Iris pigment epithelial cell (primary cell): ENCODE results near the gene TET1.
A peak's percentile ranks its signal among the peaks of the same experiment; 100 is the strongest.
"Not testable (repeated sequence)": the region's sequence is repeated elsewhere in the genome, so short reads cannot be mapped to it uniquely, and the experiment has no call there.

Source experiments
- DNase-seq: peaks from one replicate; pipeline ENCODE4 v3.0.0-alpha.2; 2011; ENCODE audit warnings: low read depth

Gene TET1

GRCh38 chr10:68611227-68611626, 51.1 kb downstream of the TET1 start:
- no peak for DNase-seq

- not testable (repeated sequence) for DNase-seq
These were observed 53.8 kb downstream of the TET1 start for GRCh38 chr10:68613974-68614373.

GRCh38 chr10:68617691-68618090, 57.6 kb downstream of the TET1 start:
- not testable (repeated sequence) for DNase-seq

GRCh38 chr10:68618234-68618633, 58.1 kb downstream of the TET1 start:
- no peak for DNase-seq

- no peak for DNase-seq
These were observed 59.5 kb downstream of the TET1 start for GRCh38 chr10:68619595-68619994.

GRCh38 chr10:68625316-68625921, 65.3 kb downstream of the TET1 start:
- peak; percentile 34 for DNase-seq

GRCh38 chr10:68628576-68629127, 68.5 kb downstream of the TET1 start:
- peak; percentile 32 for DNase-seq

GRCh38 chr10:68632271-68632560, 72.1 kb downstream of the TET1 start:
- DNase-seq = not testable (repeated sequence)

GRCh38 chr10:68633281-68633680, 73.1 kb downstream of the TET1 start:
- DNase-seq = no peak

- DNase-seq = no peak
These were observed 73.8 kb downstream of the TET1 start for GRCh38 chr10:68633816-68634466.

GRCh38 chr10:68636335-68636734, 76.2 kb downstream of the TET1 start:
- DNase-seq = no peak

GRCh38 chr10:68643550-68643949, 83.4 kb downstream of the TET1 start:
- DNase-seq = not testable (repeated sequence)

- DNase-seq = peak; percentile 92
These were observed 87.7 kb downstream of the TET1 start for GRCh38 chr10:68647672-68648341.

- DNase-seq = no peak
These were observed 95.5 kb downstream of the TET1 start for GRCh38 chr10:68655620-68656126.

- DNase-seq = peak; percentile 79
These were observed 105.7 kb downstream of the TET1 start for GRCh38 chr10:68665841-68666240.

- peak; percentile 93 for DNase-seq
These were observed 106.2 kb downstream of the TET1 start for GRCh38 chr10:68666280-68666760.

GRCh38 chr10:68668231-68668630, 108.1 kb downstream of the TET1 start:
- DNase-seq = no peak

GRCh38 chr10:68668972-68669371, 108.8 kb downstream of the TET1 start:
- DNase-seq = no peak

GRCh38 chr10:68684413-68684812, 124.3 kb downstream of the TET1 start:
- DNase-seq = no peak

- DNase-seq = peak; percentile 9
These were observed 135.9 kb downstream of the TET1 start for GRCh38 chr10:68696018-68696417.

- DNase-seq = no peak
These were observed 137.0 kb downstream of the TET1 start for GRCh38 chr10:68697106-68697505.

GRCh38 chr10:68700197-68700596, 140.1 kb downstream of the TET1 start:
- no peak for DNase-seq

- no peak for DNase-seq
These were observed 145.4 kb downstream of the TET1 start for GRCh38 chr10:68705548-68705947.
